PFSK-1 (cell line): ENCODE data around the gene SAMD8.

ENCODE experiments used
- SIN3A ChIP-seq: IDR thresholded peaks from 2 replicates; pipeline ENCODE4 v1.6.1; 2012; ENCODE audit warnings: mild to moderate bottlenecking, low read length, moderate library complexity, borderline replicate concordance; ENCODE audit not compliant: insufficient read depth
- TF ChIP-seq, protein P1 (sequence below), 2 experiments: IDR thresholded peaks; 2 replicates each; pipeline versions ENCODE4 v1.6.1 to v1.8.0; 2011 to 2012; ENCODE audit warnings: low read depth in 2 of 2, low read length in 2 of 2, control low read depth in 1 of 2, inconsistent platforms in 1 of 2, mild to moderate bottlenecking in 1 of 2, moderate library complexity in 1 of 2; ENCODE audit not compliant: insufficient read depth in 1 of 2

- TF ChIP-seq, protein P1, sequence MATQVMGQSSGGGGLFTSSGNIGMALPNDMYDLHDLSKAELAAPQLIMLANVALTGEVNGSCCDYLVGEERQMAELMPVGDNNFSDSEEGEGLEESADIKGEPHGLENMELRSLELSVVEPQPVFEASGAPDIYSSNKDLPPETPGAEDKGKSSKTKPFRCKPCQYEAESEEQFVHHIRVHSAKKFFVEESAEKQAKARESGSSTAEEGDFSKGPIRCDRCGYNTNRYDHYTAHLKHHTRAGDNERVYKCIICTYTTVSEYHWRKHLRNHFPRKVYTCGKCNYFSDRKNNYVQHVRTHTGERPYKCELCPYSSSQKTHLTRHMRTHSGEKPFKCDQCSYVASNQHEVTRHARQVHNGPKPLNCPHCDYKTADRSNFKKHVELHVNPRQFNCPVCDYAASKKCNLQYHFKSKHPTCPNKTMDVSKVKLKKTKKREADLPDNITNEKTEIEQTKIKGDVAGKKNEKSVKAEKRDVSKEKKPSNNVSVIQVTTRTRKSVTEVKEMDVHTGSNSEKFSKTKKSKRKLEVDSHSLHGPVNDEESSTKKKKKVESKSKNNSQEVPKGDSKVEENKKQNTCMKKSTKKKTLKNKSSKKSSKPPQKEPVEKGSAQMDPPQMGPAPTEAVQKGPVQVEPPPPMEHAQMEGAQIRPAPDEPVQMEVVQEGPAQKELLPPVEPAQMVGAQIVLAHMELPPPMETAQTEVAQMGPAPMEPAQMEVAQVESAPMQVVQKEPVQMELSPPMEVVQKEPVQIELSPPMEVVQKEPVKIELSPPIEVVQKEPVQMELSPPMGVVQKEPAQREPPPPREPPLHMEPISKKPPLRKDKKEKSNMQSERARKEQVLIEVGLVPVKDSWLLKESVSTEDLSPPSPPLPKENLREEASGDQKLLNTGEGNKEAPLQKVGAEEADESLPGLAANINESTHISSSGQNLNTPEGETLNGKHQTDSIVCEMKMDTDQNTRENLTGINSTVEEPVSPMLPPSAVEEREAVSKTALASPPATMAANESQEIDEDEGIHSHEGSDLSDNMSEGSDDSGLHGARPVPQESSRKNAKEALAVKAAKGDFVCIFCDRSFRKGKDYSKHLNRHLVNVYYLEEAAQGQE (IDR thresholded peaks at IDR 0.05; ENCODE audit: insufficient read depth in 1 of 2, low read depth in 2 of 2, low read length in 2 of 2), result no peak
- no peak for TF ChIP-seq SIN3A
Measured at GRCh38 chr10:75062506-75063299, 48.8 kb upstream of the SAMD8 start.
